ENCODE data around the gene ISX. TPM values are rescaled to one million over a fixed set of nuclear protein-coding genes. Genes with fewer than 3 reads are reported as not detected.

The ISX gene
- total RNA-seq, 1 experiment from 2014 or later = not detected

- ATAC-seq = no peak
- Mint-ChIP-seq H3K4me1 (peaks cover 11% of the 10 kb centered on the region), H3K4me3 (no peak overlapping the region), H3K36me3 (no peaks in the 10 kb centered on the region), H3K9me3 (0 out of 2 replicates have a peak, but pooled peaks cover 4% of the 10 kb centered on the region), H3K27me3 (ENCODE audit: low read depth) (no peaks in the 10 kb centered on the region), H3K27ac (no peak overlapping the region)
- CTCF ChIA-PET = interaction anchor here (1.6 to 2.3 kb wide), 2 partner anchors 8 to 199 kb away, joined by 5 to 12 read pairs; no protein-coding TSS in a partner anchor
- TF ChIP-seq SMAD3 (CRISPR knock-in tag; IDR thresholded peaks at IDR 0.05; ENCODE audit: borderline replicate concordance) (no peak), E2F1 (CRISPR knock-in tag; IDR thresholded peaks at IDR 0.05) (no peak), ZNF423 (CRISPR knock-in tag; IDR thresholded peaks at IDR 0.05) (no peak), CREM (CRISPR knock-in tag; IDR thresholded peaks at IDR 0.05) (no peak), ATF6 (CRISPR knock-in tag; IDR thresholded peaks at IDR 0.05) (no peak)
- POLR2A ChIA-PET = interaction anchor here (0.5 kb wide), 1 partner anchor 137 kb away, joined by 7 read pairs; no protein-coding TSS in a partner anchor
- DNase-seq (ENCODE audit: low spot score) = no peak
These were observed 33.4 kb upstream of the ISX start for GRCh38 chr22:35032571-35032970.

- TF ChIP-seq KAT7 (CRISPR knock-in tag; IDR thresholded peaks at IDR 0.05; ENCODE audit: borderline replicate concordance) = no peak
- no peak for TF ChIP-seq CREB1 (CRISPR knock-in tag; IDR thresholded peaks at IDR 0.05)
- TF ChIP-seq TCF7 (CRISPR knock-in tag; IDR thresholded peaks at IDR 0.05; ENCODE audit: low read depth) = no peak
- TF ChIP-seq MAX (CRISPR knock-in tag; IDR thresholded peaks at IDR 0.05) = no peak
- no peak for TF ChIP-seq CDX4 (CRISPR knock-in tag; IDR thresholded peaks at IDR 0.05; ENCODE audit: borderline replicate concordance)
- no peak for TF ChIP-seq SP1 (CRISPR knock-in tag; conservative IDR thresholded peaks at IDR 0.05)
- TF ChIP-seq ZNF138 (CRISPR knock-in tag; conservative IDR thresholded peaks at IDR 0.05) = no peak
- TF ChIP-seq E2F4 (CRISPR knock-in tag; IDR thresholded peaks at IDR 0.05; ENCODE audit: borderline replicate concordance, low read depth) = no peak
- no peak for TF ChIP-seq HMGXB4 (CRISPR knock-in tag; IDR thresholded peaks at IDR 0.05)
- TF ChIP-seq ZSCAN18 (CRISPR knock-in tag; IDR thresholded peaks at IDR 0.05) = no peak
- TF ChIP-seq RELA (CRISPR knock-in tag; IDR thresholded peaks at IDR 0.05; ENCODE audit: borderline replicate concordance) = no peak
- TF ChIP-seq ZNF263 (CRISPR knock-in tag; IDR thresholded peaks at IDR 0.05; ENCODE audit: low read depth) = no peak
- no peak for TF ChIP-seq GTF2I (CRISPR knock-in tag; conservative IDR thresholded peaks at IDR 0.05)
- Mint-ChIP-seq H3K4me3 (no peak overlapping the region), H3K9me3 (0 out of 2 replicates have a peak, but pooled peaks cover 4% of the 10 kb centered on the region), H3K36me3 (no peaks in the 10 kb centered on the region), H3K27me3 (ENCODE audit: low read depth) (no peaks in the 10 kb centered on the region), H3K4me1 (peaks cover 11% of the 10 kb centered on the region), H3K27ac (no peak overlapping the region)
- ATAC-seq (no peak), DNase-seq (ENCODE audit: low spot score) (no peak)
- POLR2A ChIA-PET = no interaction called here
- CTCF ChIA-PET = interaction anchor here (1.0 to 4.0 kb wide), 5 partner anchors 10 to 198 kb away, joined by 3 to 29 read pairs (median 6); no protein-coding TSS in a partner anchor
These were observed 32.2 kb upstream of the ISX start for GRCh38 chr22:35033635-35034296.

All from WTC11 (cell line).